ENCODE data around the gene PACRG. TPM values are rescaled to one million over a fixed set of nuclear protein-coding genes. Genes with fewer than 3 reads are reported as not detected.

PACRG gene
- total RNA-seq, 2 donors from 2014 or later: 1.7 TPM; not detected in 1

DNA sequence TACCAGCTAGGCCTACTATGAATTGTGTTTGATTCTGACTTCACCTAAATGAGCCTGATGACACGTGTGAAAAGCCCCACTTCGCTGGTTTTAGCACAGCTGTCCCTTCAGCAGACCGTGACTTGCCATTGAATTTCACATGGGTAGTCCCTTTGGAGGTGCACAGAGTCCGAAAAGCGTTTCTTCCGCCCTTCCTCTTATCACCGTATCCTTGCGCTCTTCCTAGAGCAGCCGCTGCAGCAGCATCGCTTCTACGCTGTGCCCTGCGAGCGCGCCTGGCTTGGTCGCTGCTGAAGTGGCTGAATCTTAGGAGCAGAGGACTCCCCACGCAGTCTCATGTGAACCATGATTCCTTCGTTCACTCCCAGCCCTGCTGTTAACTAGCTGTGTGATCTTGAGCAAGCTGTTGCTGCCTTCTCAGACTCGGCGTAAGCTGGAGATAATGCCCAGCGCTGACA, 127.0 kb downstream of the PACRG start:
- Histone ChIP-seq H3K27ac (no peak overlapping the region), H3K4me3 (no peak overlapping the region), H3K9me3 (no peaks in the 10 kb centered on the region), H3K36me3 (no peaks in the 10 kb centered on the region), H3K4me1 (no peaks in the 10 kb centered on the region), H3K27me3 (no peaks in the 10 kb centered on the region), H3K9ac (ENCODE audit: low read depth in 2 of 2, low read length in 2 of 2) (no peak overlapping the region)
- TF ChIP-seq, protein P1, sequence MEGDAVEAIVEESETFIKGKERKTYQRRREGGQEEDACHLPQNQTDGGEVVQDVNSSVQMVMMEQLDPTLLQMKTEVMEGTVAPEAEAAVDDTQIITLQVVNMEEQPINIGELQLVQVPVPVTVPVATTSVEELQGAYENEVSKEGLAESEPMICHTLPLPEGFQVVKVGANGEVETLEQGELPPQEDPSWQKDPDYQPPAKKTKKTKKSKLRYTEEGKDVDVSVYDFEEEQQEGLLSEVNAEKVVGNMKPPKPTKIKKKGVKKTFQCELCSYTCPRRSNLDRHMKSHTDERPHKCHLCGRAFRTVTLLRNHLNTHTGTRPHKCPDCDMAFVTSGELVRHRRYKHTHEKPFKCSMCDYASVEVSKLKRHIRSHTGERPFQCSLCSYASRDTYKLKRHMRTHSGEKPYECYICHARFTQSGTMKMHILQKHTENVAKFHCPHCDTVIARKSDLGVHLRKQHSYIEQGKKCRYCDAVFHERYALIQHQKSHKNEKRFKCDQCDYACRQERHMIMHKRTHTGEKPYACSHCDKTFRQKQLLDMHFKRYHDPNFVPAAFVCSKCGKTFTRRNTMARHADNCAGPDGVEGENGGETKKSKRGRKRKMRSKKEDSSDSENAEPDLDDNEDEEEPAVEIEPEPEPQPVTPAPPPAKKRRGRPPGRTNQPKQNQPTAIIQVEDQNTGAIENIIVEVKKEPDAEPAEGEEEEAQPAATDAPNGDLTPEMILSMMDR (IDR thresholded peaks at IDR 0.05): no peak
- intact Hi-C loops (cut with DNase I): no loop called here
- no peak for DNase-seq

DNA sequence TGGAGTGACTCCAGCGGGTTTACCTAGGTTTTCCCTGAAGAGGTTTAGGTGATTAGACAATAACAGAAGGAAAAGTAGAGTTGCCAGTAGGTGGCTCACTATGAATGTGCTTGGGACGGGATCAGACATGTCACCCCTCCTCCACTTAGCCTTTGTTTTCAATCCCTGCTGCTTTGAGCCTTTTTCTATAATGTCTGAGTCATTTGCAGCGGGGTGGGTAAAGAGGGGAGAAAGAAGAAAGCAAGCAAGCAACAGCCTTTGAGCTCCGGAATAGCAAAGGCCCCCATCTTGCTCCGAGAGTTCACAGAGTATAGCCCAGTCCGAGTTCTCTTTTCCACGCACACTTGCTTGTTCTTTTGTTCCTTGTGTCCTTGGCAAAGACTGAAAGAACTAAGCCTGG, 129.1 kb downstream of the PACRG start:
- no peaks in the 10 kb centered on the region for H3K27me3 ChIP-seq
- H3K9me3 ChIP-seq: no peaks in the 10 kb centered on the region
- TF ChIP-seq, protein P1 (IDR thresholded peaks at IDR 0.05): peak; percentile 36
- DNase-seq: no peak
- no peaks in the 10 kb centered on the region for H3K4me1 ChIP-seq
- H3K9ac ChIP-seq (ENCODE audit: low read depth in 2 of 2, low read length in 2 of 2): no peak overlapping the region
- no peaks in the 10 kb centered on the region for H3K36me3 ChIP-seq
- H3K27ac ChIP-seq: no peak overlapping the region
- H3K4me3 ChIP-seq: no peak overlapping the region
- intact Hi-C loops (cut with DNase I): no loop called here

DNA sequence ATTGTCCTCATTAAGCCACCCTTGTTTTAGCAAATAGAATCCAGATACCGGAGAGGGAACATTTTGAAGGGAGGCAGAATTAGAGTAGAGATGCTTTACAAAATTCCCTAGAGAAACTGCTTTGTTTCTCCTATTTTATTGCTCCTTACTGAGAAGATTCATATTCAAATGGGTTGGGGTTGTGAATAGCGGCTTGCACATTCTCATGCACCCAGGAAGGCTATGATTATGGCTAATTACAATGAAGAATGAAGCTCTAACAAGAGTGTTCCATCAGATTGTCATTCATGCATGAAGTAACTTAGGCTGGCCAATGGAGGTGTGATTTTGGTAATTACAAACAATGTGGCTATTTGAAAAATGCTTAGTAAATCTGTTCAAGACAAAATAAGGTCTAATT, 129.6 kb downstream of the PACRG start:
- H3K4me1 ChIP-seq: no peaks in the 10 kb centered on the region
- TF ChIP-seq, protein P1 (IDR thresholded peaks at IDR 0.05): no peak
- no peaks in the 10 kb centered on the region for H3K9me3 ChIP-seq
- H3K4me3 ChIP-seq: no peak overlapping the region
- H3K27ac ChIP-seq: no peak overlapping the region
- DNase-seq: no peak
- intact Hi-C loops (cut with DNase I): no loop called here
- no peaks in the 10 kb centered on the region for H3K36me3 ChIP-seq
- no peaks in the 10 kb centered on the region for H3K27me3 ChIP-seq
- H3K9ac ChIP-seq (ENCODE audit: low read depth in 2 of 2, low read length in 2 of 2): no peak overlapping the region

DNA sequence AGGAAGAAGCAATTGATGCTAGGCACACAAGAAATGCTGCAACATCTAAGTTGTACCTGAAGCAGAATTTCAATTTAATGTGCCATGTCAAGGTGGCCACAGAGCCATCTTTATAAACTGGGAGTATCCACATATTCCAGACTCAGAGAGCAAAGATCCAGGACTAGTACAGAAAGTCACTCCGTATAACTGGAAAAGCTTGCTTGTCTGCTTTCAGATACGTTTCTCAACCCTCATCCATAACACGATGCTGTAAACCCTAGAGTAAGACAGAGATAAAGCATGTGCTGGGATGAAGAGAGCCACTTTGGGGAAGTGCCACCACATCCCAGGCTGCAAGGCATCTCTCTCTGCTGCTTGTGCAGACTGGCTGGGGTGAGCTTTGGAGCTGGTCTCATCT, 134.7 kb downstream of the PACRG start:
- no peaks in the 10 kb centered on the region for H3K9me3 ChIP-seq
- TF ChIP-seq, protein P1 (IDR thresholded peaks at IDR 0.05): no peak
- no peak overlapping the region for H3K27ac ChIP-seq
- no peak for DNase-seq
- H3K4me1 ChIP-seq: no peaks in the 10 kb centered on the region
- no peaks in the 10 kb centered on the region for H3K27me3 ChIP-seq
- no peaks in the 10 kb centered on the region for H3K36me3 ChIP-seq
- no peak overlapping the region for H3K4me3 ChIP-seq
- no peak overlapping the region for H3K9ac ChIP-seq (ENCODE audit: low read depth in 2 of 2, low read length in 2 of 2)
- intact Hi-C loops (cut with DNase I): no loop called here

DNA sequence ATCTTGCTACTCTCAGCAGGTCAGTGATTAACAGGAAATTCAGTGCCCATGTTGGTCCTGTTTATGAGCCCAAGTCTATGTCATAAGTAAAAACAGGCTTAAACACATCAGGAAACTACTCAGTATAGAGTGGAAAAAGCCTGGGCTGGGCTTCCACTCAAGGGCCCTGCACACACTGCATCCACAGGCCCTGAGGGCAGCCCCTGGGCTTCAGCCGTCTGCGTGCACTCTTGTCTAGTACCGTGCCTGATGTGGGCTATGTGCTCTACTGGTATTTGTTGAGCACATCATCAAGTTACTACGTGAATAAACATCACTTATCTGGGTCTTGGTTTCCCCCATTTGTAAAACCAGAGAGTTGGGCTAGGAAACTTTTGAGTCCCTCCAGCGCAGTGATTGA, 135.2 kb downstream of the PACRG start:
- no peaks in the 10 kb centered on the region for H3K27me3 ChIP-seq
- intact Hi-C loops (cut with DNase I): no loop called here
- no peak overlapping the region for H3K27ac ChIP-seq
- H3K9me3 ChIP-seq: no peaks in the 10 kb centered on the region
- no peaks in the 10 kb centered on the region for H3K36me3 ChIP-seq
- H3K9ac ChIP-seq (ENCODE audit: low read depth in 2 of 2, low read length in 2 of 2): no peak overlapping the region
- H3K4me1 ChIP-seq: no peaks in the 10 kb centered on the region
- H3K4me3 ChIP-seq: no peak overlapping the region
- DNase-seq: no peak
- TF ChIP-seq, protein P1 (IDR thresholded peaks at IDR 0.05): no peak

DNA sequence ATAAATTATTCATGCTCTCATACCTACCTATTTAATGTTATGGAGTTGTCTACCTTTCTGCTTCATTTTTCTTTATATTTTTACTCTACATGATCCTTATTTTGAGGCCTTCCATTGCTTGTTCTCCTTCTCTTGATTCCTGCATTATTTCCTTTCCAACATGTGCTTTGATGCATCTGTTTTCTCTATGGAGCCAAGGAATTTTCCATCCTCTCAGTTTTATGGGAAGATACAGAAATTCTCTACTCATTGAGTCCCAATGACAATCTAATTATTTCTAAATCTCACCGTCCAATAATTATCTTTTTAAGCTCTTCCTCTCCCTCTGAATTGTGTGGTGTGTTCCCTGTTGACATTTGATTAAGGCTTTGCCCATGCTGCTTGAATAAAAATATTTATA, 136.0 kb downstream of the PACRG start:
- Histone ChIP-seq H3K27me3 (no peaks in the 10 kb centered on the region), H3K4me3 (no peak overlapping the region), H3K36me3 (no peaks in the 10 kb centered on the region), H3K9ac (ENCODE audit: low read depth in 2 of 2, low read length in 2 of 2) (no peak overlapping the region), H3K9me3 (no peaks in the 10 kb centered on the region), H3K4me1 (no peaks in the 10 kb centered on the region), H3K27ac (no peak overlapping the region)
- TF ChIP-seq, protein P1 (IDR thresholded peaks at IDR 0.05): no peak
- intact Hi-C loops (cut with DNase I): no loop called here
- DNase-seq: no peak
